OCI-LY7 (cell line): ENCODE results near the gene ZG16B.

Experiments used
- CTCF ChIP-seq: fragments of 200-600 bp; sonication (generic); conservative IDR thresholded peaks from 2 replicates; pipeline ENCODE4 v1.5.1; 2014; ENCODE audit warnings: mild to moderate bottlenecking, antibody characterized with exemption, low read length, moderate library complexity, mixed read lengths
- EZH2phosphoT487 ChIP-seq: fragments of 200-600 bp; sonication (generic); IDR thresholded peaks from 2 replicates; pipeline ENCODE4 v1.6.1; 2018; ENCODE audit warnings: low read depth, borderline replicate concordance, mild to moderate bottlenecking, mixed run types, antibody characterized with exemption, low read length, moderate library complexity, mixed read lengths

- no peak for TF ChIP-seq CTCF
- TF ChIP-seq EZH2phosphoT487: no peak
These were observed 23.5 kb downstream of the ZG16B start for GRCh38 chr16:2853531-2854073.
